ENCODE measurements around the gene AHNAK.
"Not testable (repeated sequence)": the region's sequence is repeated elsewhere in the genome, so short reads cannot be mapped to it uniquely, and the experiment has no call there.

The AHNAK gene

GRCh38 chr11:62571493-62571892 lies 24.9 kb upstream of the AHNAK start:
- DNase-seq = not testable (repeated sequence)

DNA sequence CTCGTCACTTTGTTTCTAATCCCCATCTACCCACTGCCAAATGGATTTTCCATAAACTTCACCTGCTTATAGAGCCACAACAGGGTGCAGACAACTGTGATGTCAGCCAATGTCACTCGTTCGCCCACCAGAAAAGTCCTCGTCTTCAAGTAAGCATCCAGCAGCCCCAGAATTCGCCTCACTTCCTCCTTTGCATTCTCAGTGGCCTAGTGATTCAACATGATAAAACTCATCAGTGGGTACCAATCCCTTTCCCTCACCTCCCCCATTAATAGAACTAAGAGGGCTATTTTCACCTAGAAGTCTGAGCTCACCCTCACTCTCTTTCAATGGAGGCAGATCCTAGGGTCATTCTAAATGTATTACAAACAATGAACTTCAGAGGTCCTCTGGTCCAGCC lies 24.3 kb upstream of the AHNAK start:
- not testable (repeated sequence) for DNase-seq

- DNase-seq = no peak
These were observed 23.0 kb upstream of the AHNAK start for GRCh38 chr11:62569611-62570010.

DNA sequence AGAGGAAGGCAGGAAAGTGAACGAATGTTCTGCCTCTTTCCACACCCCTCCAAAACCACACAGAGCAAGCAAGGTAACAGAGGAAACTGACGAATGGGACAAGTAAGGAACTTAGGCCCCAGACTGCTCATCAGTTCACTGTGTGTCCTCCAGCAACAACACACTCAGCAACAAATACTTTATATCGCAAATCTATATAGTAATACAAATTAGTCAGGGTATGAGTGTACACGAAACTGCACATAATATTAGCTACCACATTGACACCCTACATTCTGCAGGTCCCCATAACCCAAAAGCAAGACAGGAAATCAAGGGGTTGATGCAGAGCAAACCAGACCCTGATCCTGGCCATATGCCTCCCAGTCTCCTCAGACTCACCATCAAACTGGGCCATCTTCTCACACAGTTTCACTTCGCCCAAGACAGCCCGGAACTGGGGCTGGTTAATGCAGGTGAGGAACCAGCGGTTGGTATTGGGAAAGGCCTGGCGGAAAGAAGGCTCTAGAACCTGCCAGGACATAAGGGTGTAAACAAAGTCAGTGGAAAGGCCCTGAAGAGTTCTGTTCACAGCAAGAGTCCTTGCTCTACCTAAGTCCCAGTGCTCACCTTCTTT lies 20.5 kb upstream of the AHNAK start:
- no peak for DNase-seq

- DNase-seq = no peak
These were observed 19.6 kb upstream of the AHNAK start for GRCh38 chr11:62566247-62566646.

- DNase-seq = no peak
These were observed 18.6 kb upstream of the AHNAK start for GRCh38 chr11:62565100-62565802.

- not testable (repeated sequence) for DNase-seq
These were observed 15.1 kb upstream of the AHNAK start for GRCh38 chr11:62561677-62562230.

DNA sequence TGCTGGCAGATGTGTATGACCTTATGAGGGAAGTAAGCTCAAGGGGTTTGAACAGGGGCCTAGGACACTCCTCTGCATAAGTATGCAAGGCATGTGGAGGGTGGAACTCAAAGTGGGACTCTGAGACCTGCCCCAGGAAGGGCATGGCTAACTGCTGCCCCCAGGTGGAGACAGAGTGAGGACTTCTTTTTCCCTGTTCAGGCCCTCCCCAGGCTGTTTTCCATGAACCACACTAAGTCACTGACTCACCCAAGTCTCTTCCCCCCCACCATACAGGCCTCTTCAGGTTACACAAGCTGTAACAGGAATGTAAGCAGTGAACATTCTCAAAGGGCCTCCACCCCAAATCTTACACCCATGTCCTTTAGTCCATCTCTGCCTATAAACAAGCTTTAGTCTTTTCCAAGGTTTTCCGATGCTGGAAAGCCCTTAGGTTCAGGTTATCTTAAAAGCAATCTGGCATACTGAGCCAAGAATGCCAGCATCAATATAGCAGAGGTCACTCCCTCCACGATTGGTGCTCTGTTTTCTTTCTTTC lies 14.0 kb upstream of the AHNAK start:
- DNase-seq = peak; percentile 98

DNA sequence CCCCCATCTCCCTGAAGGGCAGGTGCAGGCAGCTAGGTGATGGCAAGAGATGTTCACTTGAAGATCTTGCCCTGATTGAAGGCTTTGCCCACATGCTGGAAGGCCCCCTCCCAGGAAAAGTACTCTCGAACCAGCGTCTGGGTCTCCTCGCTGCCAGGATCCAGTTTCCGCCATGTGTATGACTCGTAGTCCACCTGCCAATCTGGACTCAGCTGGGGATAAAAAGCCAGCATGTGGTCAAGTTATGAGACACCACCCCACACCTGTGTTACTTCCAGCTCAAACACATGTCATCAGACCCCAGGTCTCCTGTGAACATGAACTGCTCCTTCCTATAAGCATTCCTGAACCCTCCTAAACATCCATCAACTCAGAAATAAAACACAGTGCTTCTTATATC lies 13.0 kb upstream of the AHNAK start:
- DNase-seq = not testable (repeated sequence)

DNA sequence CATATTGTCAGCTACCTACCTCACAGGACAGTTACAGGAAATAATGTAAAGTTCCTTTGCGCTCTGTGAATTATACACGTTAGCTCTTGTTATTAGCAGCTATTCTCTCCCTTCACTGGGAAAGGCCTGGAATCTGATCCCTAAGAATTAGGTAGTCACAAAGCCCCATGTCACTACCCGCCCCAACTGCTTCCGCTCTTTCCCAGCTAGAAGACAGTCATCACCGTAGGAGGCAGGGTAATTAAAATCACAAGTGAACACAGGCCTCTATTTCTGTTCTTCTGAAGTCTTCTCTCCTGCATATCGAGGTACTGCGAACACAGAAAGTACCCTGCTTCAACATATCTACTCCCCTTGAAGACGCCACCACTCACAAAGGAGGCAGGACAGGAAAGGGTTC lies 12.6 kb upstream of the AHNAK start:
- DNase-seq = no peak

GRCh38 chr11:62558669-62559068 lies 12.1 kb upstream of the AHNAK start:
- no peak for DNase-seq

GRCh38 chr11:62556875-62557631 lies 10.4 kb upstream of the AHNAK start:
- DNase-seq = no peak

DNA sequence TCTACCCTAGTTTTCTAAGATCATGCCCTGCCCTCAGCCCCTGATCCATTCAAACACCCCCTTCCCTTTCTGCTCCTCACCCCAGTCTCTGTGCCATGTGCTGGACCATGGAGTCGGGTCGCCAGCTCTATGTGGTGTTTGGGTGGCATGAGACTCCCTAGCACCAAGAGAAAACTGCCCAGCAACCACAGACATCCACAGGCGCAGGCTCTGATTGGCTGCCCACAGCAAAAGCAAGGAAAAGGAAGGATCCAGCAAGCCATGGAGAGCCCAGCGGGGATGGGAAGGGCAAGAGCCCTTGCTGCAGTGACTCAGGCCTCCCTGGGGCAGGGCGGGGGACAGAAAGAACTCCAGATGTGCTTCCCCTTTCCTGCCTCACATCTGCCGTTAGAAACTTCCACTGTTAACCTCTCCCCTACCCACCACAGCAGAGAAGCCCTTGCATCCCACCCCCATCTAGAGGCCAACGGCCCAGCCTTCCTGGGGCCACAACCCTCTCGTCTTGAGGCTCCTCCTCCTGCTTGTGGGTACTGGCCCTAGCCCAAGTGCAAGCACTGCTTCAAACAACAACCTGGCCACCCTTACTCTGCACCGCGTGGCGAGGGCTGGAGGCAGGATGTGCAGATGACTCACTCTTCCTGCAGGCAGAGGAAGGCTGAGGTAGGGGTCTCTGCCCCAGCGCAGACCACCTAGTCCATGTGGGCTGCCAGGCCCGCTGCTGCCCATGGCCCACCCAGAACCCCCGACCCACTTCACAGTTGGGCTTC lies 9.7 kb upstream of the AHNAK start:
- DNase-seq = peak; percentile 95

DNA sequence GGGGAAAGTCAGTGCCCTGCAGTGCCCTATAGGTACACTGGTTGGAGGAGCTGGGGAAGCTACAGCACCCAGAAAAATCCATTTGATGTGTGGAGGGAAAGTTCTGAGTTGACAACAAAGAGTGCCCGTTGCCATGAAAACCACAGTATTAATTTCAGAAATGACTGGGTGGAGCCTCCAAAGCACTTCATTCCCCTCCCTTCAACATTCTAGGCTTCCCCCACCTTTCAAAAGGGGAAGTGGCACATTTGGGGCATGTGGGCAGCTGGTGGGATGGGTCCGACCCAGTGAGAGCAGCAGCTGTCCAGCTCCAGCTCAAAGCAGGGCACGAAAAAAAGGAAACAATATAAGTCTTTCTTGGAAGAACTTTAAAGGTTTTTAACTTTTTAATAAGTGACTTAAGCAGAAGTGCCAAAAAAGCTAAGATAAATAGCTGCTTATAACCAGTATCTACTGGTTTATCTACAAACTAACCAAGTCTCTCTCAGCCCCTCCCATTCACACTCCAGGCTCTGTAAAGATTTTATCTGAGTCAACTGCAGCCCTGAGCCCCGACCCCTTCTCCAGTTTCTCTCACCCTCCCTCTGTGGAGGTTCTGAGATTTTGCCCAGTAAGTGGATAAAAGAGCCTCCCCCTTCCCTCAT lies 9.0 kb upstream of the AHNAK start:
- DNase-seq = peak; percentile 54

GRCh38 chr11:62554387-62555167 lies 8.0 kb upstream of the AHNAK start:
- DNase-seq = no peak

- peak; percentile 97 for DNase-seq
These were observed 7.3 kb upstream of the AHNAK start for GRCh38 chr11:62553839-62554361.

DNA sequence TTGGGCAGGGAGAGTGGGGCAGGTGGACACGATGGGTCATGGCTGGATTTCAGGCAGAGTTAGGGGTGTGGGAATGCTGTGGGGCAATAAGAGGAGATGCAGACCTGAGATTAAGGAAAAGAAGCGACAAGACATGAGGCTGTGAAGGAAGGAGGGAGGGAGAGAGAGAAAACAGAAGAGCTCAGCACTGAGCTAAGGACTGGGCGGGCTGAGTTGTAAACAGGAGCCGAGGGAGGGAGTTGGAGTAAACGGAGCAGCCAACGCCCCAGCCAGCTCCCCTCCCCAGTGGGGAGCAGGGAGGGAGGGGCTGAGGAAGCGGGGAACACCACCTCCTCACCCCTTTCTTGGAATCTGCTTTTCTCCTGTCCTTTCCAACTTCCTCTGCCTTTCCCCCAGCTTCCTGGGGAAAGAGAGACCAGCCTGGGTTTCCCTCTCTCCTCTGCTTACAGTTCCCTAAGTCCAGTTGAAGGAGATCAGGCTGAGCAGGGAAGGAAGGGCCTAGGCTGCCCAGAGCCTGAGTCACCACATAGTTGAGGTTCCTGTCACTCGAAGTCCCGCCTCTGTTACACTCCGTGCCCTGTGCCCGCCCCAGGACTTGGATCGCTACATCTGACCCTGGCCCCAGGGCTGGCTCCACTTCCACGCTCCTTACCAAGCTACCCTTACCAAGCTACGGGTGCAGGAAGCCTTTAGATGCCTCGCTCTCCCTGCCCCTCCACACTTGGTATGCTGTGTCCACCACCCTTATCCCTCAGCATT lies 6.7 kb upstream of the AHNAK start:
- DNase-seq = peak; percentile 97

GRCh38 chr11:62552485-62553079 lies 6.0 kb upstream of the AHNAK start:
- peak; percentile 80 for DNase-seq

DNA sequence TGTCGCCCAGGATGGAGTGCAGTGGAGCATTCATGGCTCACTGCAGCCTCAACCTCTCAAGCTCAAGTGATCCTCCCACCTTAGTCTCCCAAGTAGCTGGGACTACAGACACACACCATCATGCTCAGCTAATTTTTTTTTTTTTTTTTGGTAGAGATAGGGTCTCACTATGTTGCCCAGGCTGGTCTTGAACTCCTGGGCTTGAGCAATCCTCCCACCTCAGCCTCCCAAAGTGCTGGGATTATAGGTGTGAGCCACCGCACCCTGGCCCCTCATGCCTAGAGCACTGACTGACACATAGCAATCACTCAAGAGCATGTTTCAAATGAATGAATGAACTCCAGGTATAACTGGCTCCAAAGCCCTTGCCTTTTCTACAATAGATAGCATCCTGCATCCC lies 3.9 kb upstream of the AHNAK start:
- DNase-seq = not testable (repeated sequence)

Data from fibroblast of skin of right biceps (primary cell).